NCI-H526 treated with DMSO at 0.1 percent for 48 hours (cell line): ENCODE data around the gene PPP2R2D.

ENCODE experiments used
- DNase-seq: peaks from one replicate; lab custom pipeline; 2025; lab: John Stamatoyannopoulos, UW

PPP2R2D gene

DNA sequence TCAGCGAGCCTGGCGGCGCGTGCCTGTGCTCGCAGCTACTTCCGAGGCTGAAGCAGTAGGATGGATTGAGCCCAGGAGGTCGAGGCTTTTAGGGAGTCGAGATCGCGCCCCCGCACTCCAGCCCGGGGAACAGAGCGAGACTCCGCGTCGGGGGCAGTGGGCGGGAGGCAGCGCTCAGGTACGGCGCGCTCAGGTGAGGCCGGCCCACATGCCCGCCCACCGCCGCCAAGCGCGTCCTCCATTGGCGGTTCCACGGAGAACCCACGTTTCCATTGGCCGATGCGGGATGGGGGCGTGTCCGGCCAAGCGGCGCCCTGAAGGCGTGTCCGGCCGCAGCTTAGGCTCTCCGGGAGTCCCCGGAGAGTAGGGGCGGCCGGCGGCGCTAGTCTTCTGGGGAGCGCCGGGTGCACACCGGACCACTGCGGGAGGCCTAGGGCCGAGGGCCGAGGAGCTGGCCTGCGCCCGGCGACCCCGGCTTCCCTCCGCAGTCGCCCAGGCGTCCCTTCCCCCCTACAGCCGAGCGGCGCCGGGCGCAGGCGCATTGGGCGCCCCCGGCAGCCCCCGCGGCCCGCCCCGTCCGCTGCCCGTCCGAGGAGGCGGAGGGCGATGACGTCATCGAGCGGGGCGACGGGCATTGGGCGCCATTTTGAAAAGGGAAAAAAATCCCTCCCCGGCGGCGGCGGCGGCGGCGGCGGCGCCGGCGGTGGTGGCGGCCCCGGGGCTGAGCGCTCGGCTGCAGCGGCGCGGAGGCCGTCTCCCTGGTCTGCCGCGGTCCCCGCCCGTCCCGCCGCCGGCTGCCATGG, at the start of gene PPP2R2D:
TSS of gene PPP2R2D (plus strand) at position 659 of the 803 bp plus-strand sequence. CDS start at position 800, 141 bp downstream.
- DNase-seq, result peak; percentile 68

- no peak for DNase-seq
Observed at GRCh38 chr10:131851346-131851745, 49.5 kb upstream of the PPP2R2D start.

DNA sequence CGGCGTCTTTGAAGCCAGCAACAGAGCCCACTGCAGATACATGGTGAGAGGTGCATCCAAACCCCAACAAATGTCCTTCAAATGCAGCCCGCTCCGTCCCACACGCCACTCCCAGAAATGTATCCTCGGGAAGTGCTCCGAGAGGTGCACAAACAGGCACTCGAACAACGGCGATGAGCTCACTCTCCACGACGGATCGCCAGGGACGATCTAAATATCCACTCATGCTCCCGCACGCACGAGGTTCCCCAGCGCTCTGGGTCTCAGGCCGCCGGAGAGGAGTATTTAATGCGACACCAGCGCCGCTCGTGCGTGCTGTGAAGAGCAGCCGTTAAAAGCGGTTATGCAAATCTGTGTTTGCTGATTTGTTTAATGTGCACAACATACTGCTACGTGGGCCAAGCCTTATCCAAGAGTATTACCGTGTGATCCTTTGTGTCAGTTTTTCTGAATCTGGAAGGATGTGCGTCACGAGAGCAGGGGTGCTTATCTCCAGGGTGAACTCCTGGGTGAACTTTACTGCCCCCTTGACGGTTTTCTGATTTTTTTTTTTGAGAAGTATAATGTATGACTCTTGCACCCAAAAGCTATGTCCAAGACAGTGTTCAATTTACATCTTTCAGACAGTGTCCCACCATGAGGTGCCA, 48.5 kb upstream of the PPP2R2D start:
- no peak for DNase-seq

DNA sequence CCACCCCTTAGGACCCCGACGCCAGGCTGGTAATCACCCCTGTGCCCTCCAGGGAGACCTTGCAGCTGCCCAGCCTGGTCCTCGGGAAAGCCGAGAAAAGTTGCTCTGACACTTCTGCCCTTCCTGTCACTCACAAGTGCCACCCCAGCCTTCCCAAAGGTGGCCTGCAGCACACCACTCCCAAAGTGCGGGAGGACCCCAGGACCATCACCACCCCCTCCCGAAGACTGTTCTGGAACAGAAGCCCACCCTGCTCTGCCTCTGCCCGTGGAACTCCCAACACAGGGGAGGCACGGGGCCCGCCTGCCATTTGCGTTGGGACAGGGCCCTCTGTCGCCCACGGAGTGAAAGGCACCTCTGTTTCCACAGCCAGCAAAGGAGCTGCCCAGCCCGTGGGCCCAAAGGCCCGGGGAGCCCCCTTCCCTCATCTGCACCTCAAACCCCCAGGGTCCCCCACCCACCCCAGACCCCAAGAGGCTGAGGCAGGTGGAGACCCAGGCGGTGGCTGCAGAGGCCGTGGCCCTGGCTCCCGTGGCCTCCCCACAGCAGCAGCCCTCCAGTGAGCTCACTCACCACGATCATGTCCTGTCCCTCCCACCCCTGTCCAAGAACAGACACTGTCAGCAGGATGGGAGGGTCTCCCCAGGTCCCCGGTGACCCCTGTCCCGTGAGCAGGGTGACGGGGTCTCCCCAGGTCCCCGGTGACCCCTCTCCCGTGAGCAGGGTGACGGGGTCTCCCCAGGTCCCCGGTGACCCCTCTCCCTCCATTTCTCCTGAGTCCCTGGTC, 47.8 kb upstream of the PPP2R2D start:
- no peak for DNase-seq

DNA sequence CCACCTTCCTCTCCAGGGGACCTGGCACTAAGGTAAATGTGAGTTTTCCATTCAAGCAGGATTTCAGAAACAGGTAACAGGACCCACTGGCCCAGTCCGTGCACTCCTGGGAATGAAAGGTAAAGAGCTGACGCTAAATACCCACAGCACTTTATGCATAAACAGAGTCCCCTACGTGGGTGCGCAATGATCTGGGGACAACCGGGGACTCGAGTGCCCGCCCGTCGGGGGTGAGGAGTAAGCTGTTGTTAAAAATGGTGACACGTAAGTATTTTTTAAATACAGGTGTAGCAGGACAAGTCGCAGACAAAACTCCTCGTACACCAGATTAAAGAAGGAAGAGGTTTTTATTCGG, 47.2 kb upstream of the PPP2R2D start:
- no peak for DNase-seq

DNA sequence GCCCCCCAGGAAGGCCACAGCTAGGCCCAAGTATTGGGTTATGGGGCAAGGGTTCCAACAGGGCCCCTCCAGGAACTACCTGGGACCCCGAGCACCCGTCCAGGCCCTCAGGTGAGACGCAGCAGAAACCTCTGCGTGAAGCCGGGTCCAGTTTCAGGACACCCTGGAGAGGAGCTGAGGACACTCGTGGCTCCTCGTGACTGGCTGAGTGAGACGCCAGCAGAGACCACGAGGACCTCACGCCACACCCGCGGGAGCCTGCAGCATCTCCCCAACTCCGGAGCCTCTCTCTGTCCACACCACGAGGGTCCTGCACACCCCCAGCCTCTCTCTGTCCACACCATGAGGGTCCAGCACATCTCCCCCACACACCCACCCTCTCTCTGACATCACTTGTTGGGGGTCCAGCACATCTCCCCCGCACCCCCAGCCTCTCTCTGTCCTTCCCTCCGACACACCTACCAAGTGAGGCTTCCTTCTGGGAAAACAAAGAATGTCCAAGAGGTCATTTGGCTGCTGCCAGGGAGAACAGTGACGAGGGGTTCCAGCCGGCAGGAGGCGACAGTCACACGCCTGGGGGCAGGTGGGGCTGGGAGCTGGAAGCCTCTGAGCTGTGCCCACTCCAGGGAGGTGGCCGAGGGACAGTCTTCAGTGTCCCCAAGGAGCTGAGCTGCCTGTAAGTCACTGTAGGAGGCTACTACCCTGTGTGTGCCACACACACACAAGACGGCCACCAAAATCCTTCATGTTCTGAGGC, 46.1 kb upstream of the PPP2R2D start:
- DNase-seq, result no peak

DNA sequence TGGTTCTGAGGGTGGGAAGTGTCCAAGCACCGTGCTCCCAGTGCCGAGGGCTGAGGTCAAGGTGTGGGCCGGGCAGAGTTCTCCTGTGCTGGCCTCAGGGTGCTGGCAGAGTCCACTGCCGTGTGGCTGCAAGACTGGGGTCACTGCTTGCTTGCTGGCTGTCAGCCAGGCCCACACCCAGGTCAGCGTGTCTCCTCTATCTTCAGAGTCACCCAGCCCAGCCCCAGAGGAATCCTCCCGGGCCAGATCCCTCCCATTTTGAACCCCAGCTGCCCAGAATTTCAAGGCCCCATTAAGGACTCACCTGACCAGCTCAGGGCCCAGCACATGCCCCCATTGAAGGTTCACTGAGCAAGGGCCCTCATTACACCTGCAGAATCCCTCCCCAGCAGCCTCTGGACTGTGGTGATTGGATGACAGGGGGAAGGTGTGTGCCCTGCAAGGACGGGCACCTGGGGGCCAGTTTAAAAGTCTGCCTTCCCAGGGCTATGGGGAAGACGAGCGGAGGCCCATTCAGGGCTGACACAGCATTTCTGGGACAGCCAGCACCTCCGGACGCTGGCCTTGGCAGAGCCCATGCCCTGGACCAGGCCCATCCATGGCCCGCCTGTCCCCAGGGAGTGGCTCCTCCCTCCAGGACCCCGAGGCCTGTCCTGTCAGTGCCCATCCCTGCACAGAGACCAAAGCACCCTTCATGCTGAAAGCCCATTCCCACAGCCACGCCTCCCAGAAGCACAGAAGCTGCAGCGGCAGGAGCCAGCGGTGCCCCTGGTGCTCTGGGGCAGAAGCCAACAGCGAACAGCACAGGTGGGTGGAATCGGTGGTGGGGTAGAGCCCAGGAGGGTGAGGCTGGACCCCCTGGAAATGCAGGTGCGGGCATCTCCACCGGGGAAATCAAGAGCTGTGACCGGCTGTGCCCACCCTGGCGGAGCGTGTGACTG, 45.1 kb upstream of the PPP2R2D start:
- DNase-seq, result no peak

GRCh38 chr10:131856441-131857094, 44.2 kb upstream of the PPP2R2D start:
- no peak for DNase-seq

- no peak for DNase-seq
Observed at GRCh38 chr10:131857156-131858117, 43.4 kb upstream of the PPP2R2D start.

- no peak for DNase-seq
Observed at GRCh38 chr10:131858118-131858515, 42.7 kb upstream of the PPP2R2D start.

DNA sequence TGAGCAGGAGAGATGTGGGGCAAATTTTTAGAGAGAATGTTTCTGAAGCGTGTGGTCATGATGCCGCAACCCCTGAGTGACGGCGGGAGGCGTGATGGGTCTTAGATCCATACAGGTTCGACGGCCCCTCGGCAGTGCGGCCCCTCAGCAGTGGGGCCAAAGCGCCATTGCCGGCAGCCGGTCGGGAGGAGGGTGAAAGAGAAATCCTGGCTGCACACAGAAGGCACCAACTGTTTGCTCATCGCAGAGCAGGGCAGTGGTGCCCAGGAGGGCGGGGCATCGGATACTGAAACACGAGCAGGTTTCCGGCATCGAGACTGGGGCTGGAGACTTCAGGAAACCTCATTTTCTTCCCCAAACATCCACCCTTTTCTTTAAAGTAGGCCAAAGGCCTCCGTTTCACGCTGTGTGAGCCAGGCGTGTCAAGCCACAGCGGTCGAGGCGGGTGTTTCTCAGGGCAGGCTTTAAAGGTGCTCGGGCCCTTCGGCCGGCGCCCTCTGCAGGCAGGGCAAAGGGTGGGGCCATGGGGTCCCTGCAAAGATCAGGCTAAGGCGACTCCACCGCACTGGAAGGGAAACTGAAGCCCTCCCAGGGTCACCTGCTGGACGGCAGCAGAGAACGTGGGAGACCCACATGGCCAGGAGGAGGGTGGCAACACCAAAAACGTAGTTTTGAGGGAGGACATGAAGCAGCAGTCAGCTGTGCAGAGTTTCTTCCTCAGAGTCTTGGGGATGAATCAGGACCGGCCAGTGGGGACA, 42.0 kb upstream of the PPP2R2D start:
- DNase-seq, result no peak

DNA sequence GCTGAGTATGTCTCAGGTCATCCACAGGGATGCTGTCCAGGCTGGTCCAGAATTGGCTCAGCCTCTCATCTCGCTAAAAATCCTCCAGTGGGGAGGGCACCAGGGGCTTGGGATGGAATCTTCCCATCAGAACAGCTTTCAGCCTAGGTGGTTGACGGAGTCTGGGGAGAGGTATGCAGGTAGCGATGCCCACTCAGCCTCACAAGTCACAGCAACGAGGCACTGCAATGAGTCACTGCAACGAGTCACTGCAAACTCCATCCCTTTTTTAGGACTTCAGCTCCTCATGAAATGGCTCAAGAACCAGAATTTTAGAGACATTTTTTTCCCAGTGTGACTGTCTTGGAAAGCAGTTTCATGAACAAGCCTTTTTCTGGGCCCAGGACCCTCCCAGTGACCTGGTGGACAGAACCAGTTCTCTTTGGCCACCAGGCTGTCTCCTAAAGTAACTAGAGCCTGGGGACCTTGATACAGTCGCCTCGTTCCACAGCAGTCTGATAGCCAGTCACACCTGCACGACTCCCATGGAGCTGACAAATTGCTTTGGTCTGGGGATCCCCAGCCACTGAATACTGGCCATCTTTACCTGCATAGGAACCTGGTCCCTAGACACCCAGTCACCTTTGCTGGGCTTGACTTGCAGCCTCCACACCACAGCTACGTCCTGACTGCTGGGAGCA, 41.3 kb upstream of the PPP2R2D start:
- no peak for DNase-seq

GRCh38 chr10:131860311-131860710, 40.5 kb upstream of the PPP2R2D start:
- DNase-seq, result no peak

DNA sequence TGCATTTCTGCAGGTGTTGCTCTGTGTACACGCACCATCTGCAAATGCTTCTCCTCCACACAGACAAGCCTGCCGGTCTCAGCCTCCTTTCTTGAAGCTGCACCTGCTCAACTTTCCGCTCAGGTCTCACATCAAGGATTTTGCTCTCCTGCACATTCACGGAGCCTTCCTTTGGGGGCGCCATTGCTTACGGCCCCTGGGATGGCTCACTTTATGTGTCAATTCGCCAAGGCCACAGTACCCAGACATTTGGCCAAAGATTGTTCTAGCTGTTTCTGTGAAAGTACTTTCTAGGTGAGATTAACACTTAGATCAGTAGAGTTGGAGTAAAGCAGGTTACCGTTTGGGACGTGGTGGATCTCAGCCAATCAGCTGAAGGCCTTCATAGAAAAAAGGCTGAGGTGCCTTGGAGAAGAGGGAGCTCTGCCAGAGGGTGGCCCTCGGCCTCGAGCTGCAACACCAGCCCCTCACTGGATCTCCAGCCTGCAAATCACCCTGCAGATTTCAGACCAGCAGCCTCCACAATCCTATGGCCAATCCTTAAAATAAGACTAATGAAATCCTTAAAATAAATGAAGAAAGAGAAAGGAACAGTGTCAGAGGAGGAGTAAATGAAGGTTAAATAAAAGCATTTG, 39.9 kb upstream of the PPP2R2D start:
- DNase-seq, result no peak

DNA sequence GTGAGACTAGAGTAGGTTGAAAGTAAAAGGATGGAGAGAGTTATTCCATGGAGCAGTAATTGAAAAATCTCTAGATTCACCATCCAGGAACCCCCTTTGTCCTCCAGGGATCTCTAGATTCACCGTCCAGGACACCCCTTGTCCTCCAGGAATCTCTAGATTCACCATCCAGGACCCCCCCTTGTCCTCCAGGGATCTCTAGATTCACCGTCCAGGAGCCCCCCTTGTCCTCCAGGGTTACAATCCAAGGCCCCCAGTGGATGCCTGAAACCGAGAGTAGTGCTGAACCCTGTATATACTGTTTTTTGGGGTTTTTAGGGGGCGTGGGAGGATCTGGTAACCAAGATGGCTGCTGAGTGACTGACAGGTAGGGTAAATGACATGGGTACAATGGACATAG, 38.3 kb upstream of the PPP2R2D start:
- no peak for DNase-seq

- peak; percentile 82 for DNase-seq
Observed at GRCh38 chr10:131865223-131865917, 35.4 kb upstream of the PPP2R2D start.

DNA sequence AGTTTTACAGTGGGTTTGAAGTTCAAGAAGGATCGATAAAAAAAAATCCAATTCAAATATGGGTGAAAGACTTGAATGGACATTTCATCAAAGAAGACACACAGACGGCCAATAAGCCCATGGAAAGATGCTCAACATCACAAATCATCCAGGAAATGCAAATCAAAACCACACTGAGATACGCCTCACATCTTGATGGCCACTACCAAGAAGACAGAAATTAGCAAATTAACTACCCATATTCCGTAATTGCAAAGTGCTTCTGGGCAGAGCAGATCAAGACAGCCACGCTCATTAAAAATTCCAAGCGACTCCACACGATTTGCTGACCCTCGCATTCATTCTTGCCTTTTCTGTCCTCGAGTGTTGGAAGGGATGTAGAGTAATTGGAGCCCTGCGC, 34.1 kb upstream of the PPP2R2D start:
- DNase-seq, result peak; percentile 21
